Thoracic aorta (tissue), 2 donors: Measurements from ENCODE around the gene FSD1. TPM values are rescaled to one million over a fixed set of nuclear protein-coding genes. Genes with fewer than 3 reads are reported as not detected.

Experiments
- ATAC-seq: fragments of 150-250 bp; one replicate; pipeline ENCODE4 v1.8.0; 2017; ENCODE audit warnings: low read depth; ENCODE audit not compliant: insufficient number of reproducible peaks, low FRiP score
- DNase-seq: peaks from one replicate; pipeline ENCODE4 v3.0.0-alpha.2; 2020; ENCODE audit warnings: low spot score
- H3K27ac ChIP-seq, 2 donors: fragments of 200-600 bp; sonication (generic); 1 replicate in 1 of 2; 2 replicates in 1 of 2; pipeline ENCODE4 v1.5.1; 2016; ENCODE audit warnings: mild to moderate bottlenecking in 2 of 2, moderate library complexity in 2 of 2
- H3K27me3 ChIP-seq: fragments of 200-600 bp; sonication (generic); replicated peaks from 2 replicates; pipeline ENCODE4 v1.6.0; 2016; ENCODE audit warnings: mild to moderate bottlenecking; ENCODE audit not compliant: insufficient read depth
- H3K36me3 ChIP-seq: fragments of 200-600 bp; sonication (generic); one replicate; pipeline ENCODE4 v1.5.1; 2016
- H3K4me1 ChIP-seq, 2 donors: fragments of 200-600 bp; sonication (generic); 1 replicate in 1 of 2; 2 replicates in 1 of 2; pipeline versions ENCODE4 v1.5.1 to v1.6.0; 2016; ENCODE audit warnings: low read depth in 2 of 2, mild to moderate bottlenecking in 1 of 2; ENCODE audit not compliant: control insufficient read depth in 1 of 2
- H3K4me3 ChIP-seq: fragments of 200-600 bp; sonication (generic); 2 replicates; pipeline ENCODE4 v1.5.1; 2016; ENCODE audit warnings: mild to moderate bottlenecking
- H3K9me3 ChIP-seq: fragments of 200-600 bp; sonication (generic); 2 replicates; pipeline ENCODE4 v1.5.1; 2016
- total RNA-seq, 2 donors: library from RNA; depleted of rRNA; stranded (reverse); fragments of >200 nt; gene quantifications; one replicate each; pipeline versions ENCODE4 v1.1.0 to v1.2.3, GENCODE V29; 2016
- TF ChIP-seq, protein P1 (sequence below): fragments of 200-600 bp; sonication (generic); IDR thresholded peaks from one replicate; pipeline ENCODE4 v1.5.1; 2019; ENCODE audit warnings: antibody characterized with exemption

Gene FSD1
- total RNA-seq, 2 donors from 2014 or later, result not detected

DNA sequence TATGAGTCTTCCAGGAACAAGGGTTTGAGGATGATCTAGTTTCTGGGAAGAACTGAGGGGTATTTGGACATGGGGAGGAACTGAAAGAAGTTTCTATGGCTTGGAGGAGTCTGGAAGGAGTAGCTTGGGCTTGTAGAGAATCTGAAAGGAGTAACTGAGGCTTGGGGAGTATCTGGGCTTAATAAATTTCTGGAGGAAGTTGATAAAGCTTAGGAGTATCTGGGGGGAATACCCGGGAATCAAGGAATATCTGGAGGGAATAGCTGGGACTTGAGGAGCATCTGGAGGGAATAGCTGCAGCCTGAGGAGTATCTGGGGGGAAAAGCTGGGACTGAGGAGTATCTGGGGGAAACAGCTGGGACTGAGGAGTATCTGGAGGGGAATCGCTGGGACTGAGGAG is 16.0 kb downstream of the FSD1 start:
- no peak for DNase-seq
- no peaks in the 10 kb centered on the region for H3K27me3 ChIP-seq
- no peaks in the 10 kb centered on the region for H3K4me1 ChIP-seq
- no peak overlapping the region for H3K4me3 ChIP-seq
- no peaks in the 10 kb centered on the region for H3K9me3 ChIP-seq
- H3K27ac ChIP-seq, result no peak overlapping the region
- no peaks in the 10 kb centered on the region for H3K36me3 ChIP-seq
- TF ChIP-seq, protein P1, sequence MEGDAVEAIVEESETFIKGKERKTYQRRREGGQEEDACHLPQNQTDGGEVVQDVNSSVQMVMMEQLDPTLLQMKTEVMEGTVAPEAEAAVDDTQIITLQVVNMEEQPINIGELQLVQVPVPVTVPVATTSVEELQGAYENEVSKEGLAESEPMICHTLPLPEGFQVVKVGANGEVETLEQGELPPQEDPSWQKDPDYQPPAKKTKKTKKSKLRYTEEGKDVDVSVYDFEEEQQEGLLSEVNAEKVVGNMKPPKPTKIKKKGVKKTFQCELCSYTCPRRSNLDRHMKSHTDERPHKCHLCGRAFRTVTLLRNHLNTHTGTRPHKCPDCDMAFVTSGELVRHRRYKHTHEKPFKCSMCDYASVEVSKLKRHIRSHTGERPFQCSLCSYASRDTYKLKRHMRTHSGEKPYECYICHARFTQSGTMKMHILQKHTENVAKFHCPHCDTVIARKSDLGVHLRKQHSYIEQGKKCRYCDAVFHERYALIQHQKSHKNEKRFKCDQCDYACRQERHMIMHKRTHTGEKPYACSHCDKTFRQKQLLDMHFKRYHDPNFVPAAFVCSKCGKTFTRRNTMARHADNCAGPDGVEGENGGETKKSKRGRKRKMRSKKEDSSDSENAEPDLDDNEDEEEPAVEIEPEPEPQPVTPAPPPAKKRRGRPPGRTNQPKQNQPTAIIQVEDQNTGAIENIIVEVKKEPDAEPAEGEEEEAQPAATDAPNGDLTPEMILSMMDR, result no peak
- no peak for ATAC-seq

DNA sequence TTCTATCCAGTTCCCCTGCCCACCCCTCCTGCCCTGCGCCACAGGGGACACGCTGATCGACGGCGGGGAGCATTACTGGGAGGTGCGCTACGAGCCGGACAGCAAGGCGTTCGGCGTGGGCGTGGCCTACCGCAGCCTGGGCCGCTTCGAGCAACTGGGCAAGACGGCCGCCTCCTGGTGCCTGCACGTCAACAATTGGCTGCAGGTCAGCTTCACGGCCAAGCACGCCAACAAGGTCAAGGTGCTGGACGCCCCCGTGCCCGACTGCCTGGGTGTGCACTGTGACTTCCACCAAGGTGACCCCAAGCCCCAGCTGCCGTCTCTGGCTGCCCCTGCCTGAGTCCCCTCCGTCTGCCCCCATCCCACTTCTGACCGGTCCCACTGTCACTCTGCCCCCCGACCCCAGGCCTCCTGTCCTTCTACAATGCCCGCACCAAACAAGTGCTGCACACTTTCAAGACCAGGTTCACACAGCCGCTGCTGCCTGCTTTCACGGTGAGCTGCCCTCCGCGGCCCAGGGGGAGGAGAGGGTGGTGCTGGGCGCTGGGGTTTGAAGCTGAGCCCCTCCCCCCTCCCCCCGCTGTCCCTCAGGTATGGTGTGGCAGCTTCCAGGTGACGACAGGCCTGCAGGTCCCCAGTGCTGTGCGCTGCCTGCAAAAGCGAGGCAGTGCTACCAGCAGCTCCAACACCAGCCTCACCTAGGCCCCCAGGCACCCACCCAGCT is 18.7 kb downstream of the FSD1 start:
- no peak overlapping the region for H3K4me3 ChIP-seq
- H3K27ac ChIP-seq, result no peak overlapping the region
- H3K27me3 ChIP-seq, result no peaks in the 10 kb centered on the region
- no peak for DNase-seq
- no peak for ATAC-seq
- TF ChIP-seq, protein P1, result no peak
- H3K36me3 ChIP-seq, result no peaks in the 10 kb centered on the region
- H3K4me1 ChIP-seq, result peaks cover 5 to 13% of the 10 kb centered on the region in 2 donors
- no peaks in the 10 kb centered on the region for H3K9me3 ChIP-seq

DNA sequence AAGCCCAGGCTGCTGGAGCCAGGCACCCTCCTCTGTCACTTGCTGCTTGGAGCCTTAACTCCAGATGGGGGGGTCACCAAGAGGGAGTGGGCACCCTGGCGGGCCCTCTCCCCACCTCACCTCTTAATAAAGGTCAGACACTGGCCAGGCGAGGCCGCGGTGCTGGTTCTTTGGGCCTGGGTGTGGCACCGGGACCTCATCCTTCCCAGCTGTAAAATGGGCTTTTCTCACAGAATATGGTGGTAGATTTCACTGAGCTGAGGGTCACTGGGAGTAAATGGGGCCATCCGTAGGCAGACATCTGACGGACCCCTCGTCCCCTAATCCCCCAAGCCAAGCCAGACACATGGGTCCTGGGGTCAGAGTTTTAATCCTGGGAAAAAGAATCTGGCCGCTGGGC is 19.3 kb downstream of the FSD1 start:
- H3K4me3 ChIP-seq, result no peak overlapping the region
- ATAC-seq, result no peak
- no peaks in the 10 kb centered on the region for H3K9me3 ChIP-seq
- no peak overlapping the region for H3K27ac ChIP-seq
- TF ChIP-seq, protein P1, result no peak
- no peaks in the 10 kb centered on the region for H3K36me3 ChIP-seq
- H3K4me1 ChIP-seq, result peaks cover 9 to 14% of the 10 kb centered on the region in 2 donors
- no peaks in the 10 kb centered on the region for H3K27me3 ChIP-seq
- no peak for DNase-seq

DNA sequence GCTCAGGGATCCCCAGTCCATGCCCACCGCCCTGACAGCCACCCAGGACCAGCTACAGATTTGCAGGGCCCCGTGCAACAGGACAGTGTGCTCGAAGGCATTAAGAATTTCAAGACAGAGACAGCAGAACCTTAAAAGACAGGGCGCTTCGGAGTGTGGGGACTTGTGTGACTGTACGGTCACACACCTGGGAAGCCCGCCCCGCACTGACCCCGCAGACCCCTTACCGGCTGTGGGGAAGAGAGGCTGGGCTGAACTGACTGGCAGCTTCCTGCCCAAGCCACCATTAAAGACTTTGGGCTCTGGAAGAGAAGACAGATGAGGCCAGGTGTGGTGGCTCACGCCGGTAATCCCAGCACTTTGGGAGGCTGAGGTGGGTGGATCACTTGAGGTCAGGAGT is 19.8 kb downstream of the FSD1 start:
- Histone ChIP-seq H3K27ac (no peak overlapping the region), H3K4me3 (no peak overlapping the region), H3K36me3 (no peaks in the 10 kb centered on the region), H3K27me3 (no peaks in the 10 kb centered on the region), H3K4me1 (peaks cover 10 to 18% of the 10 kb centered on the region in 2 donors), H3K9me3 (no peaks in the 10 kb centered on the region)
- DNase-seq, result no peak
- no peak for ATAC-seq
- TF ChIP-seq, protein P1, result no peak

DNA sequence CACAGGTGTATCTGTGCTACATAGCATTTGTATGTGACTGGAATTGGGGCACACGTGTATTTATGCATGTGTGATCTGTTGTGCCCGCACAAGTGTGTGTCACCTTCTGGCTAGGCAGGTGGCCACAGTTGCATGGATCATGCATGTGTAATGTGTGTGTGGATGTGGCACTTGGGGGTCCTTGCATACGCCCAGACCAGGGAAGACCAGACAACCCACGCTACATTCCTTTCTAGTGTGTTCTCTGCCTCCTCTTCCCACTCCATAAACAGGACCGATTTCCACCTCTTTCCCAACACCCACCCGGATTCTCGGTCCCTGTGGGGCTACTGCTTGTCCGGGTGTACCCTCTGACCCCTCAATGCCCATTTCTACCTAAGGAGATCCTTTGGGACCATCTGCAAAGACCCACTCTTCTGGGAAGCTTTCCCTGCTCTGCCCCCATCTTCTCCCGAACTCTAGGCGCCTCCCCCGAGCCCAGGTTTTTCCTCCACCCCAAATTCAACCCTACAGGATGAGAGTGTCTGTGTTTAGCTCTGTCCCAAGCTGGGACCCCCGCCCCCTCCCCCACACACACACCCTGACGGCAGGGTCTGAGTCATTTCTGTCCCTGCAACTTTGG is 21.9 kb downstream of the FSD1 start:
- ATAC-seq, result no peak
- TF ChIP-seq, protein P1, result no peak
- Histone ChIP-seq H3K27ac (no peak overlapping the region), H3K4me1 (peaks cover 10 to 18% of the 10 kb centered on the region in 2 donors), H3K36me3 (no peaks in the 10 kb centered on the region), H3K4me3 (no peak overlapping the region), H3K9me3 (no peaks in the 10 kb centered on the region), H3K27me3 (no peaks in the 10 kb centered on the region)
- no peak for DNase-seq
